Measurements from ENCODE around the gene PIP5K1B. TPM values are rescaled to one million over a fixed set of nuclear protein-coding genes. Genes with fewer than 3 reads are reported as not detected.

PIP5K1B gene
- total RNA-seq, 1 experiment from 2014 or later, result 0.20 TPM

- TF ChIP-seq REST (IDR thresholded peaks at IDR 0.05; ENCODE audit: low read depth) (no peak), RAD21 (IDR thresholded peaks at IDR 0.05; ENCODE audit: low read depth) (no peak), ELF1 (IDR thresholded peaks at IDR 0.05; ENCODE audit: borderline replicate concordance, low read depth) (no peak), ZBTB33 (IDR thresholded peaks at IDR 0.05; ENCODE audit: extremely low read depth, insufficient replicate concordance, low read length) (no peak), EZH2phosphoT487 (IDR thresholded peaks at IDR 0.05; ENCODE audit: borderline replicate concordance) (no peak), YY1 (IDR thresholded peaks at IDR 0.05; ENCODE audit: extremely low read depth, insufficient replicate concordance, low read depth, low read length) (no peak), JUND (IDR thresholded peaks at IDR 0.05) (no peak), EZH2 (IDR thresholded peaks at IDR 0.05) (no peak), TCF7L2 (IDR thresholded peaks at IDR 0.05; ENCODE audit: borderline replicate concordance, extremely low read depth, insufficient read depth, insufficient read length) (no peak)
Measured at GRCh38 chr9:69047371-69047770, 342.3 kb downstream of the PIP5K1B start (continued).

All from HCT116 (cell line).